OCI-LY1 (cell line): Measurements from ENCODE around the gene METTL26.

ENCODE experiments used
- H2AFZ ChIP-seq: fragments of 200-600 bp; sonication (generic), shearing (Covaris generic); 2 replicates; pipeline ENCODE4 v1.6.0; 2014; ENCODE audit warnings: antibody characterized with exemption, mild to moderate bottlenecking, low read length
- H3F3A ChIP-seq: fragments of 200-600 bp; sonication (generic), shearing (Covaris generic); 2 replicates; pipeline ENCODE4 v1.6.0; 2014; ENCODE audit warnings: mild to moderate bottlenecking, antibody characterized with exemption, low read length, moderate library complexity; ENCODE audit not compliant: insufficient read depth
- H3K27ac ChIP-seq: fragments of 200-600 bp; sonication (generic); 2 replicates; pipeline ENCODE4 v1.5.1; 2014; ENCODE audit warnings: low read length, mixed run types, mild to moderate bottlenecking, low read depth; ENCODE audit not compliant: poor library complexity, severe bottlenecking
- H3K27me3 ChIP-seq: fragments of 200-600 bp; sonication (generic); 2 replicates; pipeline ENCODE4 v1.6.0; 2014; ENCODE audit warnings: antibody characterized with exemption, mild to moderate bottlenecking, low read length, moderate library complexity; ENCODE audit not compliant: insufficient read depth
- H3K36me3 ChIP-seq: fragments of 200-600 bp; sonication (generic); 2 replicates; pipeline ENCODE4 v1.6.1; 2014; ENCODE audit warnings: mild to moderate bottlenecking, antibody characterized with exemption, low read length, moderate library complexity, mixed read lengths; ENCODE audit not compliant: insufficient read depth
- H3K4me1 ChIP-seq: fragments of 200-600 bp; sonication (generic); 2 replicates; pipeline ENCODE4 v1.5.1; 2014; ENCODE audit warnings: mild to moderate bottlenecking, low read length, moderate library complexity; ENCODE audit not compliant: insufficient read depth, severe bottlenecking
- H3K4me2 ChIP-seq: fragments of 200-600 bp; sonication (generic), shearing (Covaris generic); 2 replicates; pipeline ENCODE4 v1.6.1; 2014; ENCODE audit warnings: low read length
- H3K4me3 ChIP-seq: fragments of 200-600 bp; sonication (generic); 2 replicates; pipeline ENCODE4 v1.5.1; 2014; ENCODE audit warnings: low read length, low read depth, mild to moderate bottlenecking, mixed read lengths; ENCODE audit not compliant: poor library complexity, severe bottlenecking
- H3K79me2 ChIP-seq: fragments of 200-600 bp; shearing (Covaris generic); 2 replicates; pipeline ENCODE4 v1.6.1; 2016; ENCODE audit warnings: mixed run types, low read length, mixed read lengths; ENCODE audit not compliant: insufficient read depth
- H3K9ac ChIP-seq: fragments of 200-600 bp; sonication (generic), shearing (Covaris generic); 2 replicates; pipeline ENCODE4 v1.6.1; 2014; ENCODE audit warnings: mild to moderate bottlenecking, low read length, mixed read lengths
- H3K9me2 ChIP-seq: fragments of 200-600 bp; sonication (generic), shearing (Covaris generic); 2 replicates; pipeline ENCODE4 v1.6.1; 2014; ENCODE audit warnings: low read depth, mild to moderate bottlenecking, low read length, mixed read lengths
- H3K9me3 ChIP-seq: fragments of 200-600 bp; shearing (Covaris generic); 2 replicates; pipeline ENCODE4 v1.6.1; 2014; ENCODE audit warnings: low read length, mixed read lengths
- H4K20me1 ChIP-seq: fragments of 200-600 bp; sonication (generic), shearing (Covaris generic); 2 replicates; pipeline ENCODE4 v1.6.0; 2016; ENCODE audit warnings: mild to moderate bottlenecking, low read length; ENCODE audit not compliant: insufficient read depth
- EZH2 ChIP-seq: fragments of 200-600 bp; sonication (generic), shearing (Covaris generic); IDR thresholded peaks from 2 replicates; pipeline ENCODE4 v1.8.0; 2017; ENCODE audit warnings: borderline replicate concordance, mixed run types, mild to moderate bottlenecking, antibody characterized with exemption, low read length, moderate library complexity, mixed read lengths
- TF ChIP-seq, protein P1 (sequence below): fragments of 200-600 bp; sonication (generic), shearing (Covaris generic); IDR thresholded peaks from 2 replicates; pipeline ENCODE4 v1.5.1; 2017; ENCODE audit warnings: mild to moderate bottlenecking, antibody characterized with exemption, low read length, moderate library complexity, mixed read lengths

The METTL26 gene

DNA sequence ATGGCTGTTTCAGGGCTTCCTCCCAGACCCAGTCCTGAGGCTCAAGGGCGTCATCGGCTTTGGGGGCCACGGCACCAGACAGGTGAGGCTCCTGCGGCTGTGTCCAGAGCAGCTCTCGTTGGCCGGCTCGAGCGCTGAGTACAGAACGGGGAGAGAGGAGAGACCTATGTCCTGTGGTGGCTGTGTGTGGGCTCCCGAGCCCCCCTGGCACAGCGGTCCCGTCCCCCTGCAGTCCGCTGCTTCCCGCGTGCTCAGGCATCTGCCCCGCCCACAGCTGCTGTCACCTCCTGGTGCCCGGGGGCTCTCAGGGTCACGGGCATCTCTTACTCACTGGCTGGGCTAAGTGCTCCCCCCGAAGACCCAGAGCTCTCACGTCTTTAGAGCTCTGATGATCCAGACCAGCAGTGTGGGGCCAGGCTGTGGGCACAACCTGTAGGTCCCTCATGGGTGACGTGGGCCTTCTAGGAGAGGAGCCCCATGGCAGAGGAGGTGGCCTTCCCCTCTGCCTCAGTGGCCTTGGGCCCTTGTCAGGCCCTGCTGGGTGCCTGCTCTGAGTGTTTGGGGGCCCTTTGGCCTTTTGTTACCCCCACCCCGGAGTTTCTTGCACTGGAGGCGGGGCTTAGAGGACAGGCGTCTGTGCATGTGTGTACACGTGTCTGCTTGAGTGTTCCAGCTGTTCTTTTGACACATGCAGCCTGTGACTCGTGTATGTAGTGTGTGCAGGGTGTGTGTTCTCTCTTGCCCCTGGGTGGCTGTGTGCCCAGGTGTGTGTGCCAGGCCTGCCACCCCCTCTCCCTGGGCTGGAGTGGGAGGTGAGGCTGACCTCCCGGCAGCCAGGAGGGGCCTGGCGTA is 16.6 kb upstream of the METTL26 start:
- Histone ChIP-seq H3K79me2 (no peaks in the 10 kb centered on the region), H3K36me3 (peaks cover 30% of the 10 kb centered on the region; the same call in 1 of the 2 replicates), H3K4me1 (peaks cover 27% of the 10 kb centered on the region), H3K4me3 (no peak overlapping the region), H3F3A (no peaks in the 10 kb centered on the region), H3K27ac (no peak overlapping the region), H3K9me3 (no peaks in the 10 kb centered on the region), H2AFZ (no peak overlapping the region), H3K4me2 (no peak overlapping the region), H4K20me1 (no peaks in the 10 kb centered on the region), H3K9ac (no peak overlapping the region), H3K9me2 (no peaks in the 10 kb centered on the region), H3K27me3 (no peaks in the 10 kb centered on the region)
- TF ChIP-seq, protein P1, sequence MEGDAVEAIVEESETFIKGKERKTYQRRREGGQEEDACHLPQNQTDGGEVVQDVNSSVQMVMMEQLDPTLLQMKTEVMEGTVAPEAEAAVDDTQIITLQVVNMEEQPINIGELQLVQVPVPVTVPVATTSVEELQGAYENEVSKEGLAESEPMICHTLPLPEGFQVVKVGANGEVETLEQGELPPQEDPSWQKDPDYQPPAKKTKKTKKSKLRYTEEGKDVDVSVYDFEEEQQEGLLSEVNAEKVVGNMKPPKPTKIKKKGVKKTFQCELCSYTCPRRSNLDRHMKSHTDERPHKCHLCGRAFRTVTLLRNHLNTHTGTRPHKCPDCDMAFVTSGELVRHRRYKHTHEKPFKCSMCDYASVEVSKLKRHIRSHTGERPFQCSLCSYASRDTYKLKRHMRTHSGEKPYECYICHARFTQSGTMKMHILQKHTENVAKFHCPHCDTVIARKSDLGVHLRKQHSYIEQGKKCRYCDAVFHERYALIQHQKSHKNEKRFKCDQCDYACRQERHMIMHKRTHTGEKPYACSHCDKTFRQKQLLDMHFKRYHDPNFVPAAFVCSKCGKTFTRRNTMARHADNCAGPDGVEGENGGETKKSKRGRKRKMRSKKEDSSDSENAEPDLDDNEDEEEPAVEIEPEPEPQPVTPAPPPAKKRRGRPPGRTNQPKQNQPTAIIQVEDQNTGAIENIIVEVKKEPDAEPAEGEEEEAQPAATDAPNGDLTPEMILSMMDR, result no peak
- no peak for TF ChIP-seq EZH2

- H3K9me3 ChIP-seq, result no peaks in the 10 kb centered on the region
- H3K9ac ChIP-seq, result no peak overlapping the region
- H3K9me2 ChIP-seq, result no peaks in the 10 kb centered on the region
- H3K4me3 ChIP-seq, result no peak overlapping the region
- no peak overlapping the region for H3K27ac ChIP-seq
- no peaks in the 10 kb centered on the region for H3K27me3 ChIP-seq
- H2AFZ ChIP-seq, result no peak overlapping the region
- H4K20me1 ChIP-seq, result no peaks in the 10 kb centered on the region
- TF ChIP-seq, protein P1, result no peak
- TF ChIP-seq EZH2, result no peak
- H3K79me2 ChIP-seq, result no peaks in the 10 kb centered on the region
- H3K4me2 ChIP-seq, result no peak overlapping the region
- peaks cover 34% of the 10 kb centered on the region for H3K4me1 ChIP-seq
- peaks cover 30% of the 10 kb centered on the region for H3K36me3 ChIP-seq
- H3F3A ChIP-seq, result no peaks in the 10 kb centered on the region
Observed at GRCh38 chr16:651844-652243, 15.7 kb upstream of the METTL26 start.

DNA sequence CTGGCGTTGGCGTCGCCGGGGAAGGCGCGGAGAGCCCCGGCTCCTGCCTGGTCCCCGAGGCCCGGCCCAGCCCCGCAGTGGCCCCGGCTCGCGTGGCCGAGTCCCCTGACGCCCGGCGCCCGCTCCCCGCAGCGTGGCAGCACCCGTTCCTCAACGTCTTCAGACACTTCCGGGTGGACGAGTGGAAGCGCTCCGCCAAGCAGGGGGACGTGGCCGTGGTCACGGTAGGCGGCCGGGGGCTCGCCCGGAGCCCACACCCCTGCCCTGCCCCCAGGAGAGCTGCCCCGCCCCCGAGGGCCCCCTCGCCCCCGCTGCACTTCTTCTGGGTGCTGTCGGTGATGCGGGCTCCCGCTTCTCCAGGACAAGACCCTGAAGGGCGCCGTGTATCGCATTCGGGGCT is 13.5 kb upstream of the METTL26 start:
- peak overlapping the region; percentile 80 for H3K9ac ChIP-seq
- H3K4me2 ChIP-seq, result peak overlapping the region; percentile 99
- H3K4me3 ChIP-seq, result peak overlapping the region; percentile 88
- H3K9me2 ChIP-seq, result no peaks in the 10 kb centered on the region
- peaks cover 18% of the 10 kb centered on the region for H3K36me3 ChIP-seq
- H3K27ac ChIP-seq, result no peak overlapping the region
- H3K4me1 ChIP-seq, result peaks cover 43% of the 10 kb centered on the region
- H4K20me1 ChIP-seq, result no peaks in the 10 kb centered on the region
- no peak for TF ChIP-seq EZH2
- TF ChIP-seq, protein P1, result no peak
- H2AFZ ChIP-seq, result no peak overlapping the region
- H3K27me3 ChIP-seq, result no peaks in the 10 kb centered on the region
- H3K9me3 ChIP-seq, result no peaks in the 10 kb centered on the region
- no peaks in the 10 kb centered on the region for H3K79me2 ChIP-seq
- no peaks in the 10 kb centered on the region for H3F3A ChIP-seq
